Caco-2 (cell line): ENCODE measurements around the gene HAUS3. TPM values are rescaled to one million over a fixed set of nuclear protein-coding genes. Genes with fewer than 3 reads are reported as not detected.

ENCODE experiments used
- BruUV-seq: library from RNA; stranded (reverse); fragments of 400-500 nt; replicated peaks from 2 replicates; lab custom pipeline; 2021; lab: Mats Ljungman, UMichigan
- CTCF ChIA-PET: fragments of 300-600 bp; sonication (Branson Sonifier 250); formaldehyde crosslinking; loops from one replicate; lab custom pipeline; 2022; ENCODE audit warnings: antibody characterized with exemption; lab: Charles Lee
- POLR2A ChIA-PET: fragments of 300-600 bp; sonication (Branson Sonifier 250); formaldehyde crosslinking; loops from one replicate; lab custom pipeline; 2022; ENCODE audit warnings: antibody characterized with exemption; lab: Charles Lee
- DNase-seq, 2 experiments: peaks; one replicate each; pipeline versions ENCODE4 v3.0.0 to v3.0.0-alpha.2; 2020 to 2022
- H3K27me3 ChIP-seq: replicated peaks from 2 replicates; pipeline ENCODE4 v1.6.0; 2011; ENCODE audit warnings: low read length; ENCODE audit not compliant: control insufficient read depth, insufficient read depth
- H3K36me3 ChIP-seq: 2 replicates; pipeline ENCODE4 v1.5.1; 2011; ENCODE audit warnings: low read length; ENCODE audit not compliant: control insufficient read depth, insufficient read depth
- H3K4me1 ChIP-seq: fragments of 250-450 bp; sonication (Bioruptor Pico); 2 replicates; pipeline ENCODE4 v1.5.1; 2020; ENCODE audit warnings: mild to moderate bottlenecking
- H3K4me3 ChIP-seq: 2 replicates; pipeline ENCODE4 v1.5.1; 2011; ENCODE audit warnings: low read depth, mild to moderate bottlenecking, control low read depth, low read length
- H3K9me3 ChIP-seq: fragments of 250-450 bp; sonication (Bioruptor Pico); 2 replicates; pipeline ENCODE4 v1.5.1; 2020; ENCODE audit warnings: mild to moderate bottlenecking, moderate library complexity
- H3K27ac Mint-ChIP-seq: one replicate; pipeline ENCODE4 v1.8.0; 2022; ENCODE audit warnings: mixed read lengths; ENCODE audit not compliant: unreplicated experiment
- H3K27me3 Mint-ChIP-seq: one replicate; pipeline ENCODE4 v1.8.0; 2022; ENCODE audit warnings: mixed read lengths; ENCODE audit not compliant: insufficient read depth, unreplicated experiment
- H3K36me3 Mint-ChIP-seq: one replicate; pipeline ENCODE4 v1.8.0; 2022; ENCODE audit warnings: mild to moderate bottlenecking, mixed read lengths; ENCODE audit not compliant: insufficient read depth, unreplicated experiment
- H3K4me1 Mint-ChIP-seq: one replicate; pipeline ENCODE4 v1.8.0; 2022; ENCODE audit warnings: low read depth, mixed read lengths; ENCODE audit not compliant: unreplicated experiment
- H3K4me3 Mint-ChIP-seq: one replicate; pipeline ENCODE4 v1.8.0; 2022; ENCODE audit warnings: mild to moderate bottlenecking, moderate library complexity, mixed read lengths; ENCODE audit not compliant: unreplicated experiment
- H3K9me3 Mint-ChIP-seq: one replicate; pipeline ENCODE4 v1.8.0; 2022; ENCODE audit warnings: mixed read lengths; ENCODE audit not compliant: unreplicated experiment
- CTCF ChIP-seq, 2 experiments: fragments of 200-600 bp in 1 of 2; IDR thresholded peaks; 1 replicate in 1 of 2; 2 replicates in 1 of 2; pipeline versions ENCODE4 v1.5.1 to v1.8.0; 2011 to 2022; ENCODE audit warnings: antibody characterized with exemption in 1 of 2, control low read depth in 1 of 2, inconsistent platforms in 1 of 2, low read depth in 1 of 2, low read length in 1 of 2, mild to moderate bottlenecking in 1 of 2, moderate library complexity in 1 of 2; ENCODE audit not compliant: insufficient read depth in 1 of 2, severe bottlenecking in 1 of 2, unreplicated experiment in 1 of 2
- intact Hi-C: fragments of 100-400 bp; cut with micrococcal nuclease; formaldehyde crosslinking; loops from one replicate; pipeline ENCODE4 v1.10.0; 2022; ENCODE audit not compliant: unreplicated experiment
- total RNA-seq: library from RNA; stranded (reverse); gene quantifications from 2 replicates; pipeline ENCODE4 v1.2.3, GENCODE V29; 2022

HAUS3 gene
- total RNA-seq, 1 experiment from 2014 or later, result 17.9 TPM

- ChIA-PET POLR2A (no interaction called here), CTCF (no interaction called here)
- H3K4me1 Mint-ChIP-seq, result no peaks in the 10 kb centered on the region
- peaks cover 11% of the 10 kb centered on the region for H3K36me3 Mint-ChIP-seq
- DNase-seq, result peak in 1 of 2 experiments; percentile 26
- no peak overlapping the region for H3K4me3 Mint-ChIP-seq
- no peaks in the 10 kb centered on the region for H3K9me3 Mint-ChIP-seq
- Histone ChIP-seq H3K4me1 (0 out of 2 replicates have a peak, but pooled peaks cover 5% of the 10 kb centered on the region), H3K4me3 (no peak overlapping the region), H3K9me3 (no peaks in the 10 kb centered on the region), H3K36me3 (no peaks in the 10 kb centered on the region), H3K27me3 (no peaks in the 10 kb centered on the region)
- BruUV-seq, result no TSS peak
- H3K27me3 Mint-ChIP-seq, result no peaks in the 10 kb centered on the region
- H3K27ac Mint-ChIP-seq, result no peak overlapping the region
- no peak for TF ChIP-seq CTCF (IDR thresholded peaks at IDR 0.05; ENCODE audit: insufficient read depth in 1 of 2, low read depth in 1 of 2, low read length in 1 of 2, severe bottlenecking in 1 of 2, unreplicated experiment in 1 of 2)
- intact Hi-C loops, result no loop called here
Observed at GRCh38 chr4:2257361-2258081, 15.6 kb upstream of the HAUS3 start.

GRCh38 chr4:2256781-2257191 is 14.9 kb upstream of the HAUS3 start:
- H3K27ac Mint-ChIP-seq, result no peak overlapping the region
- ChIA-PET CTCF (no interaction called here), POLR2A (no interaction called here)
- H3K4me3 Mint-ChIP-seq, result no peak overlapping the region
- TF ChIP-seq CTCF (IDR thresholded peaks at IDR 0.05; ENCODE audit: insufficient read depth in 1 of 2, low read depth in 1 of 2, low read length in 1 of 2, severe bottlenecking in 1 of 2, unreplicated experiment in 1 of 2), result no peak
- peaks cover 11% of the 10 kb centered on the region for H3K36me3 Mint-ChIP-seq
- no peaks in the 10 kb centered on the region for H3K9me3 Mint-ChIP-seq
- no peaks in the 10 kb centered on the region for H3K4me1 Mint-ChIP-seq
- Histone ChIP-seq H3K9me3 (no peaks in the 10 kb centered on the region), H3K4me3 (no peak overlapping the region), H3K36me3 (no peaks in the 10 kb centered on the region), H3K27me3 (no peaks in the 10 kb centered on the region), H3K4me1 (0 out of 2 replicates have a peak, but pooled peaks cover 5% of the 10 kb centered on the region)
- BruUV-seq, result no TSS peak
- peak in 1 of 2 experiments; percentile 26 for DNase-seq
- intact Hi-C loops, result no loop called here
- no peaks in the 10 kb centered on the region for H3K27me3 Mint-ChIP-seq

GRCh38 chr4:2256156-2256731 is 14.3 kb upstream of the HAUS3 start:
- CTCF ChIA-PET, result no interaction called here
- no peak for TF ChIP-seq CTCF (IDR thresholded peaks at IDR 0.05; ENCODE audit: insufficient read depth in 1 of 2, low read depth in 1 of 2, low read length in 1 of 2, severe bottlenecking in 1 of 2, unreplicated experiment in 1 of 2)
- H3K36me3 Mint-ChIP-seq, result peaks cover 11% of the 10 kb centered on the region
- H3K36me3 ChIP-seq, result no peaks in the 10 kb centered on the region
- no peaks in the 10 kb centered on the region for H3K27me3 ChIP-seq
- no peak overlapping the region for H3K27ac Mint-ChIP-seq
- H3K9me3 ChIP-seq, result no peaks in the 10 kb centered on the region
- H3K9me3 Mint-ChIP-seq, result no peaks in the 10 kb centered on the region
- H3K4me3 ChIP-seq, result no peak overlapping the region
- H3K4me3 Mint-ChIP-seq, result no peak overlapping the region
- peak in 1 of 2 experiments; percentile 29 for DNase-seq
- POLR2A ChIA-PET, result no interaction called here
- H3K27me3 Mint-ChIP-seq, result no peaks in the 10 kb centered on the region
- H3K4me1 ChIP-seq, result 0 out of 2 replicates have a peak, but pooled peaks cover 5% of the 10 kb centered on the region
- intact Hi-C loops, result no loop called here
- BruUV-seq, result no TSS peak
- no peaks in the 10 kb centered on the region for H3K4me1 Mint-ChIP-seq
